Spleen (tissue), 7 donors: ENCODE results near the gene SEC22C.
A peak's percentile ranks its signal among the peaks of the same experiment; 100 is the strongest.

Experiments used
- CTCF ChIP-seq, 11 experiments: fragments of 200-600 bp in 7 of 11; fragments of 450-650 bp in 4 of 11; sonication (generic) in 4 of 11; IDR thresholded peaks in 8 of 11; conservative IDR thresholded peaks in 3 of 11; 1 replicate in 7 of 11; 2 replicates in 4 of 11; pipeline versions ENCODE4 v1.4.0 to v1.8.0; 2016 to 2021; ENCODE audit warnings: antibody characterized with exemption in 11 of 11, inconsistent platforms in 4 of 11, mild to moderate bottlenecking in 1 of 11
- POLR2A ChIP-seq, 3 donors: fragments of 450-650 bp; IDR thresholded peaks; one replicate each; pipeline ENCODE4 v1.5.1; 2017; ENCODE audit warnings: antibody characterized with exemption in 3 of 3, mild to moderate bottlenecking in 1 of 3
- POLR2AphosphoS5 ChIP-seq, 3 donors: sonication (generic); formaldehyde crosslinking; IDR thresholded peaks; one replicate each; pipeline ENCODE4 v1.5.1; 2017; ENCODE audit warnings: antibody characterized with exemption in 3 of 3
- donor health status: DM: no; HTN: no; CAD: no; lungs with moderate emphysema.
- donor health status: DM: no; HTN: no; CAD: no.
- donor health status: DM: no; HTN: no; CAD: no.

DNA sequence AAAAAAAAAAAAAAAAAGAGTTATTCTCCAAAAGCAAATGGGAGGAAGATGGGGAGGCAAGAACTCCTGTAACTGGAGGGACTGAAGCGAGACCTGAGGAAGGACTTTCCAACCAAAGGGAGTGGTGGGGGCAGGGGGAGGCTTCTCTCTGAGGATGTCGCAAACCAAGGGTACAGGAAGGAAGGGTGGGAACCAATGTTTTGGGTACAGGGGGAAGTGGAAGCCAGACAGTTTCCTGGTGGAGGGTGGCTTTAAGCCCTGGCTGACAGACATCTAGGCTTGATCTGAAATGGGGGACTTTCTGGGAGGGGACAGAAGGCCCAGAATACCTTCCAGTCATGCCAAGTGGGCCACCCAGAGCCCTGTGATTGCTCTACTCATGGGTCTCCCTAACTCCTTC lies 52.3 kb downstream of the SEC22C start:
- TF ChIP-seq CTCF (IDR thresholded peaks at IDR 0.05 in 8 of 11, conservative IDR thresholded peaks at IDR 0.05 in 3 of 11) (no peak), POLR2A (IDR thresholded peaks at IDR 0.05) (no peak), POLR2AphosphoS5 (IDR thresholded peaks at IDR 0.05) (peak in 2 of 3 donors; percentile 24 to 81)
